Activated naive CD8-positive, alpha-beta T cell treated with anti-CD3 and anti-CD28 coated beads, Interleukin-2, amount 50 U/mL, for 24 hours (primary cell): Measurements from ENCODE around the gene LDLRAD1.
A peak's percentile ranks its signal among the peaks of the same experiment; 100 is the strongest.
"Not testable (repeated sequence)": the region's sequence is repeated elsewhere in the genome, so short reads cannot be mapped to it uniquely, and the experiment has no call there.

ENCODE experiments used
- ATAC-seq: fragments of 150-1000 bp; cut with Tn5 transposase; one replicate; pipeline ENCODE4 v1.10.0; 2021
- DNase-seq: peaks from one replicate; pipeline ENCODE4 v3.0.0; 2021
- H3K27ac Mint-ChIP-seq: one replicate; pipeline ENCODE4 v1.8.0; 2021; ENCODE audit warnings: mild to moderate bottlenecking, mixed read lengths
- H3K27me3 Mint-ChIP-seq: one replicate; pipeline ENCODE4 v1.8.0; 2021; ENCODE audit warnings: mixed read lengths
- H3K36me3 Mint-ChIP-seq: one replicate; pipeline ENCODE4 v1.8.0; 2021; ENCODE audit warnings: low read depth, mixed read lengths
- H3K4me1 Mint-ChIP-seq: one replicate; pipeline ENCODE4 v1.8.0; 2021; ENCODE audit warnings: mixed read lengths
- H3K4me3 Mint-ChIP-seq: one replicate; pipeline ENCODE4 v1.8.0; 2021; ENCODE audit warnings: mild to moderate bottlenecking, moderate library complexity, mixed read lengths
- H3K9me3 Mint-ChIP-seq: one replicate; pipeline ENCODE4 v1.8.0; 2021; ENCODE audit warnings: mixed read lengths

LDLRAD1 gene

DNA sequence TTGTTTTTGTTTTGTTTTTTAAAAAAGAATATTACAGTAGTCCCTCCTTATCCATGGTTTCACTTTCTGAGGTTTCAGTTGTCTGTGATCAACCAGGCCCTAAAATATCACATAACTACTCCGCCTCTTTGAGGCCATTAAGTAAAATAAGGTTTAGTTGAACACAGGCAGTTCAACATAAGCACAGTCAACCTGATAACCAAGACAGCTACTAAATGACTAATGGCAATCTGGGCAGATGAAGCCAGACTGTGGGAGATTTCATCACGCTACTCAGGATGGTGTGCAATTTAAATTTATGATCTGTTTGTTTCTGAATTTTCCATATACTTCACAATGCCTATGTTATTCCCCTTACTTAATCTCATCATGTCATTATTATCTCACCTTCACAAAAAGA is 30.1 kb downstream of the LDLRAD1 start:
- Mint-ChIP-seq H3K4me3 (no peak overlapping the region), H3K27ac (no peak overlapping the region), H3K27me3 (no peaks in the 10 kb centered on the region), H3K4me1 (peaks cover 15% of the 10 kb centered on the region), H3K9me3 (no peaks in the 10 kb centered on the region), H3K36me3 (no peaks in the 10 kb centered on the region)
- DNase-seq: no peak
- peak; percentile 65 for ATAC-seq

DNA sequence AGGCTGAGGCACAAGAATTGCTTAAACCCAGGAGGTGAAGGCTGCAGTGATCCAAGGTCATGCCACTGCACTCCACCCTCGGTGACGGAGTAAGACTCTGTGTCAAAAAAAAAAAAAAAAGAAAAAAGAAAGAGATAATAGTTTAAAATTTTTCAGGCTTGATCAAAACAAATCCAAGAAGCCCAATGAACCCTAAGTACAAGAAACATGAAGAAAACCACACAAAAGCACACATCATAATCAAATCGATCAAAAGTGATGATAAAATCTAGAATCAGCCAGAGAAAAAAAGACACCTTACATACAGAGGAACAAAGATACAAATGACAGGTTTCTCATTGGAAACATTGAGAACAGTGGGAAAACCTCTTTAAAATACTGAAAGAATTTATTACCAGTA is 31.5 kb downstream of the LDLRAD1 start:
- no peaks in the 10 kb centered on the region for H3K36me3 Mint-ChIP-seq
- peaks cover 5% of the 10 kb centered on the region for H3K27me3 Mint-ChIP-seq
- DNase-seq: no peak
- H3K9me3 Mint-ChIP-seq: no peaks in the 10 kb centered on the region
- peak overlapping the region; percentile 57 for H3K27ac Mint-ChIP-seq
- H3K4me3 Mint-ChIP-seq: no peak overlapping the region
- ATAC-seq: no peak
- H3K4me1 Mint-ChIP-seq: peaks cover 15% of the 10 kb centered on the region

DNA sequence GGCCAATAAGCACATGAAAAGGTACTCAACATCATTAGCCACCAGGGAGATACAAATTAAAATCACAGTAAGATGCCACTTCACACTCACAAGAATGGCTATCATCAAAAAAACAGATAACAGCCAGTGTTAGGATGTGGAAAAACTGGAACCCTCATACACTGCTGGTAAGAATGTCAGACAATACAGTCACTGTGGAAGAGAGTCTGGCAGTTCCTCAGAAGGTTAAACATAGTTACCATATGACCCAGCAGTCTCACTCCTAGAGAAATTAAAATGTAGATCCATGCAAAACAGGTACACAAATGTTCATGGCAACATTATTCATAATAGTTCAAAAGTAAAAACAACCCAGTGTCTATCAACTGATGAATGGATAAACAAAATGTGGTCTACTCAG is 33.3 kb downstream of the LDLRAD1 start:
- Mint-ChIP-seq H3K27ac (no peak overlapping the region), H3K4me3 (no peak overlapping the region), H3K9me3 (no peaks in the 10 kb centered on the region), H3K27me3 (peaks cover 6% of the 10 kb centered on the region), H3K36me3 (no peaks in the 10 kb centered on the region), H3K4me1 (peaks cover 15% of the 10 kb centered on the region)
- DNase-seq (no peak), ATAC-seq (no peak)

DNA sequence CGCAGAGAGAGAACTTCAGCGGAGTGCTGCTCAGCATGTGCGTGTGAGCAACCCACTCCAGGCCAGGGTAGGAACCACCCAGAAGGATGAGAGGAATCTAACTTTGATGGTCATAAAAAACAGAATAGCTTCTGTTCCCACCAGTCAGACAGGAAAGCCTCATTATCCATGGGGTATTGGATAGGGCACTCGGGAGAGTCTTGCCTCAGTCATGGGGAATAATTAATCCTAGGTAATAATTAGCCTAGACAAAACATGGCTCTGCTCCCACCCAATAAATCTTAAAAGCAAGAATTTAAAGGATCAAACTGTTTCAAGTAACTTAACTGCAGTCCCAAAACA is 35.3 kb downstream of the LDLRAD1 start:
- Mint-ChIP-seq H3K4me1 (peaks cover 11% of the 10 kb centered on the region), H3K27me3 (peaks cover 7% of the 10 kb centered on the region), H3K9me3 (no peaks in the 10 kb centered on the region), H3K4me3 (no peak overlapping the region), H3K36me3 (no peaks in the 10 kb centered on the region), H3K27ac (no peak overlapping the region)
- DNase-seq (no peak), ATAC-seq (no peak)

DNA sequence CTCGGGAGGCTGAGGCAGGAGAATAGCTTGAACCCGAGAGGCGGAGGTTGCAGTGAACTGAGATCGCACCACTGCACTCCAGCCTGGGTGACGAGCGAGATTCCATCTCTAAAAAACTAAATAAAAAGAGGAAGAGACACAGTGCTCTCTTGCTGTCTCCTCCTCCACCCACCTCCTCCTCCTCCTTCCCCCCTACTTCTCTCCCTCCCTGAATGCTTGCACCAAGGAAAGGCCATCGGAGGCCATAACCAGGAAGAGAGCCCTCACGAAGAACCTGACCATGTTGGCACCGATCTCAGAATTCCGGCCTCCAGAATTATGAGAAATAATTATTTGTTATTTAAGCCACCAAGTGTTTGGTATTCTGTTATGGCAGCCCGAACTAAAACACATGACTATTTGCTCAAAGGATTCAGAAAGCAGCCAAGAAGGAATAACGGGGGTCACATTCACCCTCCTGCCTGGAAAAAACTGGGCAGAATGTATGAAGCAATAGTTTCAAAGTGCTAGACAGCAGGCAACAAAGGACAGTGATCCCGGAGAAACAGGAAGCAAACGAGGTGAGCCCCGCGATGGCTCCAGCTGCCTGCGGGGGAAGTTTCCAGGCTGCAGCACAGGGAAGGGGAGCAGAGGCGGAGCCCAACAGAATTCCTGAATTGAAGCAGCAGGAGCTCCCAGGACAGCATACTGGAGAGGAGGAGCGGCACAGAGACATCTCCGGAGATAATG is 35.8 kb downstream of the LDLRAD1 start:
- no peak for ATAC-seq
- peaks cover 7% of the 10 kb centered on the region for H3K27me3 Mint-ChIP-seq
- no peaks in the 10 kb centered on the region for H3K9me3 Mint-ChIP-seq
- no peak overlapping the region for H3K4me3 Mint-ChIP-seq
- no peak overlapping the region for H3K27ac Mint-ChIP-seq
- no peaks in the 10 kb centered on the region for H3K36me3 Mint-ChIP-seq
- no peak for DNase-seq
- peaks cover 10% of the 10 kb centered on the region for H3K4me1 Mint-ChIP-seq

DNA sequence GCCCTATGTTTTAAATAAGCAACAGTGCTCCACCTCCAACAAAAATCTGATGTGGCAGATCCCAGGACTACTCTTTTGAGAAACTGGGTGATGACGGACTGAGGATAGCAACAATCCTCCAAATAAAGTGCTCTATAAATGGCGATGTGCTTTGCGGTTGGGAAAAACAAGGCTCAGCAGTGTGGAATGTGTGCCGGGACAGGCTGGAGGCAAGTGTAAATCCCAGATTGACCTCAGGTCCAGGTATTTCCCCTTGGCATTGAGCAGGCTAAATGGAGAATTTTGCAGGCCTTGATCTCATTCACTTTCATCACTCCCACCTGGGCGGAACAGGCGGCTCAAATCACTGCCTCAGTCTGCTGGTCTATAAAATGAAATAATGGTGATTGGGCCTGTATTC is 36.8 kb downstream of the LDLRAD1 start:
- Mint-ChIP-seq H3K4me3 (no peak overlapping the region), H3K9me3 (no peaks in the 10 kb centered on the region), H3K27ac (no peak overlapping the region), H3K4me1 (peaks cover 2% of the 10 kb centered on the region), H3K27me3 (peaks cover 7% of the 10 kb centered on the region), H3K36me3 (no peaks in the 10 kb centered on the region)
- ATAC-seq (no peak), DNase-seq (no peak)

DNA sequence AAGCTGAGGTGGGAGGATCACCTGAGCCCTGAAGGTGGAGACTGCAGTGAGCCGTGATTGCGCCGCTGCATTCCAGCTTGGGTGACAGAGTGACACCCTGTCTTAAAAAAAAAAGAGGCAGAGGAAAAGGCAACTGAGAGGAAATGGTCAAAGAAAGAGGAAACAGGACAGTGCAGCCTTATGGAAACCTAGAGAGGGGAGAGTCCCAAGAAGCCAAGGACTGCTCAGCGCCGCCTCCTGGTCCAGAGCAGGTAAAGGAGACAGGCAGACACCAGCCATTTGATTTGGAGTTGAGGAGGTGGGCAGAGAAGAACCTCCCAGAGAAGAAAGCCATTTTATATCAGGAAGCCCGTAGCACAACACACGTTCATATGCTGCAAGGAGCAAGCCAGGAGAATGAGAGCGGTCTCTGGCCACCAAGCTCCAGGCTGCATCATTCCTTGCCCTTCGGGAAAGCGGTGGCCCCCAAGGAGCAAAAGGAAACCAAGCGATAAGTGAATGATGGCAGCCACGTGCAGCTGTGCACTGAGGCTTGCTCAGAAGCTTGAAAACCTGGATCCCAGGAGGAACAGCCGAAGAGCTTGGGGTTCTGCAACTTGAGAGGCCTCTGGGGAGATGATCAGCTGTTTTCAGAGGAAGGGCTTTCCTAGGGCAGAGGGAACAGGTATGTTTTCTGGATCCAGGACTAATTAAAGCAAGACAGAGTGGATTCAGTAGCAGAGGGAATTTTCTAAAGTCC is 38.1 kb downstream of the LDLRAD1 start:
- DNase-seq: no peak
- ATAC-seq: no peak
- H3K36me3 Mint-ChIP-seq: peaks cover 1% of the 10 kb centered on the region
- peaks cover 7% of the 10 kb centered on the region for H3K27me3 Mint-ChIP-seq
- H3K4me3 Mint-ChIP-seq: no peak overlapping the region
- no peaks in the 10 kb centered on the region for H3K9me3 Mint-ChIP-seq
- H3K4me1 Mint-ChIP-seq: no peaks in the 10 kb centered on the region
- H3K27ac Mint-ChIP-seq: no peak overlapping the region

DNA sequence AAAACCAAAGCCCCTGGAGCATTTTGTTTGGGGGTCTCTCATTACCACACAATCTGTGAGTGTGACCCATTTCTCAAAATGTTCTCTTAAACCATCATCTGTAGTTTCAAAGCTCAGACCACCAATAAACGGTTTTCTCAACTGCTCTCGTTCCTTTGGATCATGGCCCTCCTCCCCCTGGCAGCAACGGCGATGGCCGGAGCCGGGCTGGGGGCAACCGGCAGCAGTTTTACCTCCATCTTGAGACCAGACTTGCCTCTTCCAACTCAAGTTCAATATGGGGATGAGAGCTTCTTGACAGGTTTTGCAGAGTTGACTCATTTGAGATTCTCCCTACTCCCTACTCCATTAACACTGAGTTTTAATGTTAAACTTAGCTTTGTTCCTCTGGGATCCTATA is 42.1 kb downstream of the LDLRAD1 start:
- peaks cover 10% of the 10 kb centered on the region for H3K36me3 Mint-ChIP-seq
- no peaks in the 10 kb centered on the region for H3K9me3 Mint-ChIP-seq
- DNase-seq (no peak), ATAC-seq (no peak)
- H3K27me3 Mint-ChIP-seq: peaks cover 2% of the 10 kb centered on the region
- no peaks in the 10 kb centered on the region for H3K4me1 Mint-ChIP-seq
- H3K4me3 Mint-ChIP-seq: no peak overlapping the region
- no peak overlapping the region for H3K27ac Mint-ChIP-seq

DNA sequence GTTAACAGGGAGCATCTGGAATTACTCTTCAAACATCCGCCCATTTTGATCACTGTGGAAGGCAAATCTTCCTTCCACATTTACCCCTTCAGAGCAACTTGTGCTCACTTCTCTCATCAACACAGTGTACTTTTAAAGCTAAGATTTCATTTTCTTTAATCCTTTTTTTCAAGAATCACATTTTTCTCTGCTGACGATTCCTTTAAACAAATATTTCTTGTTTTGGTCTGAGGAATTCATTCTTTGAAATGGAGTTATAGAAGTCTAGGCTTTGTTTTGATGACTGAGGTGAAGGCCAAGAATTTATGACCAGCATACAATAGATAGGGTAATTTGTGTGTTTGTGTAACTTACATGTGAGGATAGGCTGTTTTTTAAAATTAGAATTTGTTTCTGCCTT is 46.3 kb downstream of the LDLRAD1 start:
- H3K4me1 Mint-ChIP-seq: no peaks in the 10 kb centered on the region

DNA sequence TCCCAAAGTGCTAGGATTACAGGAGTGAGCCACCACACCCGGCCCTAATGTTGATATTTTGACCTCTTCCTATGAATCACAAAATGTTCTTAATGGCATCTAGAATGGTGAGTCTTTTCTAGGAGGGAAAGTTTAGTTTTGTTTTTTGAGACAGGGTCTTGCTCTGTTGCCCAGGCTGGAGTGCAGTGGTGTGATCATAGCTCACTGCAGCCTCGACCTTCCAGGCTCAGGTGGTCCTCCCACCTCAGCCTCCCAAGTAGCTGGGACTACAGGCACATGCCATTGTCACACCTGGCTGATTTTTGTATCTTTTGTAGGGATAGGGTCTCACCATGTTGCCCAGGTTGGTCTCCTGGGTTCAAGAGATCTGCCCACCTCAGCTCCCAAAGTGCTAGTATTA is 48.7 kb downstream of the LDLRAD1 start:
- H3K9me3 Mint-ChIP-seq, ATAC-seq, H3K27me3 Mint-ChIP-seq, H3K4me3 Mint-ChIP-seq, DNase-seq, H3K4me1 Mint-ChIP-seq, H3K27ac Mint-ChIP-seq: not testable (repeated sequence)
- peaks cover 35% of the 10 kb centered on the region for H3K36me3 Mint-ChIP-seq

More for the DNA sequence above, 46.3 kb downstream of the LDLRAD1 start:
- Mint-ChIP-seq H3K4me3 (no peak overlapping the region), H3K36me3 (peaks cover 29% of the 10 kb centered on the region), H3K27ac (no peak overlapping the region), H3K27me3 (no peaks in the 10 kb centered on the region), H3K9me3 (no peaks in the 10 kb centered on the region)
- DNase-seq (no peak), ATAC-seq (no peak)

DNA sequence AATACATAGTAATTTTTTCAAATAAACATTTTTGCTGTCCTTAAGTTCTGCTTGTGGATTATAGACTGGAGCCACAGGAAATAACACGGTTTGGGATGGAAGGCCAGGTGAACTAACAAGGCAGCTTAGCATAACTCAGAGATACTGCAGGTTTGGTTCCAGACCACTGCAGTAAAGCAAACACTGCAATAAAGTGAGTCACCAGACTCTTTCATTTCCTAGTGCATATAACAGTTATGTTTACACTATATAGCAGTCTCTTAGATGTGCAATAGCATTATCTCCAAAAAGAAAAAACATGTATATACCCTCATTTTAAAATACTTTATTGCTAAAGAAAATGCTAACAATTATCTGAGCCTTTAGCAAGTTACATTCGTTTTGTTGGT is 49.9 kb downstream of the LDLRAD1 start:
- peaks cover 39% of the 10 kb centered on the region for H3K36me3 Mint-ChIP-seq
- no peaks in the 10 kb centered on the region for H3K9me3 Mint-ChIP-seq
- no peak overlapping the region for H3K4me3 Mint-ChIP-seq
- no peak overlapping the region for H3K27ac Mint-ChIP-seq
- no peak for ATAC-seq
- DNase-seq: no peak
- H3K4me1 Mint-ChIP-seq: no peaks in the 10 kb centered on the region
- H3K27me3 Mint-ChIP-seq: no peaks in the 10 kb centered on the region

DNA sequence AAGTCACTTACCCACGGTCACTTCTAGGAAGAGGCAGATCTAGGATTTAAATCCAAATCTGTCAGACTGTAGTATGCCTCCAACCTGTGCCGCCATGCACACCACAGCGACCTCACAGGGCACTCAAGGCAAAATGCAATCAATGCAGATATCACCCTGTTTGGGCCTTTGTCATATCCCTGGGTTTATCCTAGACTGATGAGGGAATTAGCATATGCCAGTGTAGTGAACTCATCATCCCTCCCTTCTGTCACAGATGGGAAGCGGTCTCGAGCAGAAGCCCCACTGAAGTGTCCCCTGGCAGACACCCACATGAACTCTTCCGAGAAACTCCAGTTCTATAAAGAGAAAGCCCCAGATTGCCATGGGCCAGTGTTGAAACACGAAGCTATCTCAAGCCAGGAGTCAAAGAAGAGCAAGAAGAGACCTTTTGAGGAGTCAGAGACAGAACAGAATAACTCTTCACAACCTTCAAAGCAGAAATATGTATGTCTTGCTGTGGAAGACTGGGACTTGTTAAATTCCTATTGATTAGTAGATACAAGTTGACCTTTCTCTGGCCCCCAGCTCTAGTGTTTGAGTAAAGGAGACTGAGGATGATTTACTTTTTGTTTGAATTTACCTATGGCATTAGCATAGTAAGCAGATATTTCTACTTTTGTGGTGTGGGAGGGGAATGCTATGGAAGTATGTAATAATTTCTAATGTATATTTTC is 50.4 kb downstream of the LDLRAD1 start:
- H3K36me3 Mint-ChIP-seq: peaks cover 37% of the 10 kb centered on the region
- DNase-seq (no peak), ATAC-seq (no peak)
- H3K4me3 Mint-ChIP-seq: no peak overlapping the region
- H3K27me3 Mint-ChIP-seq: no peaks in the 10 kb centered on the region
- no peaks in the 10 kb centered on the region for H3K9me3 Mint-ChIP-seq
- no peak overlapping the region for H3K27ac Mint-ChIP-seq
- no peaks in the 10 kb centered on the region for H3K4me1 Mint-ChIP-seq

DNA sequence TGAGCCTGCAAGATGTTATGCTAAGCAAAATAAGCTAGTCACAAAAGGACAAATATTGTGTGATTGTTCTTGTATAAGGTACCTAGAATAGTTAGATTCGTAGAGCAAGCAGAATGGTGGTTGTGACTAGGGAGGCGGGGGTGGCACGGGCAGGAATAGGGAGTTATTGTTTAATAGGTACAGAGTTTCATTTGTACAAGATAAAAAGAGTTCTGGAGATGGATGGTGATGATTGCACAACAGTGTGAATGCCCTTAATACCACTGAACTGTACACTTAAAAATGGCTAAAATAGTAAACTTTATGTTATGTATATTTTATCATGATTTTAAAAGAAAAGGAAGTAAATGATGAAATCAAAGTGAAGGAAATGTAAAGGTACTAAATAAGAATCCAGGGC is 51.2 kb downstream of the LDLRAD1 start:
- H3K9me3 Mint-ChIP-seq: no peaks in the 10 kb centered on the region
- H3K27ac Mint-ChIP-seq: no peak overlapping the region
- H3K27me3 Mint-ChIP-seq: no peaks in the 10 kb centered on the region
- no peak overlapping the region for H3K4me3 Mint-ChIP-seq
- peaks cover 40% of the 10 kb centered on the region for H3K36me3 Mint-ChIP-seq
- DNase-seq: no peak
- H3K4me1 Mint-ChIP-seq: no peaks in the 10 kb centered on the region
- ATAC-seq: no peak

DNA sequence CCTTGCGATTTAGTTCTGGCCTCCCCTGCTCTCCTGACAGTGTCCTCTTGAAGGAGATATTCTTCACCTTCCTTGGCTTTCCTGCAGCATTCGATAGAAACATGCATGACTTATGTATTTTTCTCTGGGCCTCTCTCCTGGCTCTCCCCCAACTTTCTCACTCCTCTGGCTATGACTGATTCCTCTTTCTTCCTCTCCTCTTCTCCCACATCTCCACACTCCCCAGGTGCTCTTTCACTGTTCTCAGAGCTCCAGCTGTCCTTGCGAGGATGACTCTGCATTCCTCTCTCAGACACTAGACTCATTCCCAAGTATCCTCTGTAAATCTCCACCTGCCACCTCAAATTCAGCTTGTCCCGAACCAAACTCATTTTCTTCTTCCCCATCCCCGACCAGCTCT is 53.9 kb downstream of the LDLRAD1 start:
- DNase-seq: no peak
- Mint-ChIP-seq H3K9me3 (no peaks in the 10 kb centered on the region), H3K4me3 (no peak overlapping the region), H3K27me3 (no peaks in the 10 kb centered on the region), H3K4me1 (no peaks in the 10 kb centered on the region), H3K27ac (no peak overlapping the region), H3K36me3 (peaks cover 39% of the 10 kb centered on the region)
- ATAC-seq: no peak

DNA sequence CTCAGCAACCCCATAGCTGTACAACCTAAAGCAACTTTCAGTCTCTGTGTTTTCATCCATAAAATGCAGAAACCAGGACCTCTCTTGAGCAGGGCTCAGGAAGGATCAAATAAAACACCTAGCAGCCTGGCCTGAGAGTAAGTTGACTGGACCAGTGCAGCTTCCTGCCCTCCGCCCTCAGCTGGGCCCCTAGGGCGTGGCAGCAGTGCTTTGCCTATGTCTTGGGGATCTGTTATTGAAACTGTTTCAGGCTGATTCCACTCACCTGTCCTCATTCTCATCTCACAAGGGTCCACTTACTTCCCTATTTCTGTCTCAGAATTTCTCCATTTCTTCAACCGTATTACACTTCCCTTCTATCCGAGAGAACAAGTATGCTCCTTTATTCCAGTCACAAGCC is 54.5 kb downstream of the LDLRAD1 start:
- H3K27me3 Mint-ChIP-seq: no peaks in the 10 kb centered on the region
- H3K36me3 Mint-ChIP-seq: peaks cover 36% of the 10 kb centered on the region
- ATAC-seq: no peak
- no peak overlapping the region for H3K27ac Mint-ChIP-seq
- no peaks in the 10 kb centered on the region for H3K9me3 Mint-ChIP-seq
- DNase-seq: no peak
- no peak overlapping the region for H3K4me3 Mint-ChIP-seq
- H3K4me1 Mint-ChIP-seq: no peaks in the 10 kb centered on the region
